ENCODE measurements around the gene ACOT13.

DNA sequence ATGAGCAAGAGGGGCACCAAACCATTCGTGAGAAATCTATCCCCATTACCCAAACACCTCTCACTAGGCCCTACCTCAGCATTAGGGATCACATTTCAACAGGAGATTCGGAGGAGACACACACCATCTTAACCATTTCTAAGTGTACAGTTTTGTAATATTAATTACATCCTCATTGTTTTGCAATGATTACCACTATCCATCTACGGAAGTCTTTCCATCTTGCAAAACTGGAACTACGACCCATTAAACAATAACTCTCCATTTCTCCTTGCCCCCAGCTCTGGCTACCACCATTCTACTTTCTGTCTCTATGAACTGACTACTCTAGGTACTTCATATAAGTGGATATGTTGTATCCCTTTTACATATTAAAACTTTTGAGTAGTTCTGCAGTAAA is 20.1 kb downstream of the ACOT13 start:
- TF ChIP-seq CTCF (IDR thresholded peaks at IDR 0.05), result no peak
- TF ChIP-seq EZH2 (IDR thresholded peaks at IDR 0.05; ENCODE audit: borderline replicate concordance, insufficient read depth, low read depth, low read length, poor library complexity, severe bottlenecking), result no peak
